Central memory CD8-positive, alpha-beta T cell (primary cell): ENCODE measurements around the gene ZP3.
"Not testable (repeated sequence)": the region's sequence is repeated elsewhere in the genome, so short reads cannot be mapped to it uniquely, and the experiment has no call there.

Source experiments
- ATAC-seq: fragments of 150-1000 bp; cut with Tn5 transposase; replicated peaks from 2 replicates; pipeline ENCODE4 v1.10.0; 2022; ENCODE audit warnings: mild to moderate bottlenecking, moderate FRiP score, moderate number of reproducible peaks; ENCODE audit not compliant: poor library complexity, severe bottlenecking; ENCODE audit errors: extremely low read depth
- DNase-seq, 2 donors: peaks; one replicate each; pipeline ENCODE4 v3.0.0; 2021; ENCODE audit warnings: low spot score in 2 of 2
- H3K27ac Mint-ChIP-seq: one replicate; pipeline ENCODE4 v1.8.0; 2022; ENCODE audit warnings: low read depth, mild to moderate bottlenecking, moderate library complexity, mixed read lengths
- H3K27me3 Mint-ChIP-seq: one replicate; pipeline ENCODE4 v1.8.0; 2022; ENCODE audit warnings: mixed read lengths
- H3K36me3 Mint-ChIP-seq: one replicate; pipeline ENCODE4 v1.8.0; 2022; ENCODE audit warnings: mild to moderate bottlenecking, moderate library complexity, mixed read lengths; ENCODE audit not compliant: insufficient read depth
- H3K4me1 Mint-ChIP-seq: one replicate; pipeline ENCODE4 v1.8.0; 2022; ENCODE audit warnings: mixed read lengths
- H3K4me3 Mint-ChIP-seq: one replicate; pipeline ENCODE4 v1.8.0; 2022; ENCODE audit warnings: mild to moderate bottlenecking, moderate library complexity, mixed read lengths
- H3K9me3 Mint-ChIP-seq: one replicate; pipeline ENCODE4 v1.8.0; 2022; ENCODE audit warnings: mixed read lengths

ZP3 gene

GRCh38 chr7:76411626-76412025 is 13.1 kb upstream of the ZP3 start:
- Mint-ChIP-seq H3K9me3 (no peaks in the 10 kb centered on the region), H3K27ac (no peak overlapping the region), H3K4me3 (no peak overlapping the region), H3K36me3 (peaks cover 2% of the 10 kb centered on the region), H3K4me1 (no peaks in the 10 kb centered on the region), H3K27me3 (no peaks in the 10 kb centered on the region)
- ATAC-seq (no peak), DNase-seq (no peak)

GRCh38 chr7:76412249-76412648 is 12.5 kb upstream of the ZP3 start:
- H3K9me3 Mint-ChIP-seq, result no peaks in the 10 kb centered on the region
- no peak overlapping the region for H3K4me3 Mint-ChIP-seq
- no peaks in the 10 kb centered on the region for H3K4me1 Mint-ChIP-seq
- ATAC-seq (no peak), DNase-seq (no peak)
- peaks cover 2% of the 10 kb centered on the region for H3K36me3 Mint-ChIP-seq
- H3K27me3 Mint-ChIP-seq, result no peaks in the 10 kb centered on the region
- H3K27ac Mint-ChIP-seq, result no peak overlapping the region

DNA sequence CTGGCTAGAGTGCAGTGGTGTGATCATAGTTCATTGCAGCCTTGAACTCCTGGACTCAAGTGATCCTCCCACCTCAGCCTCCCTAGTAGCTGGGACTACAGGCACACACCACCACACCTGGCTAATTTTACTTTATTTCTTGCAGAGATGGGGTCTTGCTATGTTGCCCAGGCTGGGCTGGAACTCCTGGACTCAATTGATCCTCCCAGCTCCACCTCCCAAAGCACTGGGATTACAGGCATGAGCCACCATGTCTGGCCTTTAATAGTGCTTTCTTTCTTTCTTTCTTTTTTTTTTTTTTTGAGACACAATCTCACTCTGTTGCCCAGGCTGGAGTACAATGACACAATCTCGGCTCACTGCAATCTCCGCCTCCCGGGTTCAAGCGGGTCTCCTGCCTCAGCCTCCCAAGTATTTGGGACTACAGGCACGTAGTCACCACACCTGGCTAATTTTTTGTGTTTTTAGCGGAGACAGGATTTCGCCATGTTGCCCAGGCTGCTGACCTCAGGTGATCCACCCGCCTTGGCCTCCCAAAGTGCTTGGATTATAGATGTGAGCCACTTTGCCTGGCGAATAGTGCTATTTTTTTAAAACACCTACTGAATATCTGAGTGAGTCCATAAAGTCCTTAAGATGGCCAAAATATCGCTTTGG is 7.0 kb upstream of the ZP3 start:
- not testable (repeated sequence) for H3K27ac Mint-ChIP-seq

GRCh38 chr7:76421097-76421496 is 3.7 kb upstream of the ZP3 start:
- H3K9me3 Mint-ChIP-seq, DNase-seq, H3K4me3 Mint-ChIP-seq, H3K27ac Mint-ChIP-seq, ATAC-seq, H3K36me3 Mint-ChIP-seq: not testable (repeated sequence)
- Mint-ChIP-seq H3K4me1 (peaks cover 19% of the 10 kb centered on the region), H3K27me3 (peaks cover 14% of the 10 kb centered on the region)

More for the DNA sequence above, 7.0 kb upstream of the ZP3 start:
- not testable (repeated sequence) for H3K4me1 Mint-ChIP-seq, H3K4me3 Mint-ChIP-seq, DNase-seq, ATAC-seq, H3K36me3 Mint-ChIP-seq, H3K9me3 Mint-ChIP-seq, H3K27me3 Mint-ChIP-seq

- H3K36me3 Mint-ChIP-seq, result peaks cover 3% of the 10 kb centered on the region
- DNase-seq (no peak), ATAC-seq (no peak)
- H3K9me3 Mint-ChIP-seq, result no peaks in the 10 kb centered on the region
- H3K4me1 Mint-ChIP-seq, result peaks cover 19% of the 10 kb centered on the region
- H3K27ac Mint-ChIP-seq, result no peak overlapping the region
- H3K27me3 Mint-ChIP-seq, result peaks cover 14% of the 10 kb centered on the region
- no peak overlapping the region for H3K4me3 Mint-ChIP-seq
Measured at GRCh38 chr7:76423666-76424412, 911 bp upstream of the ZP3 start.

DNA sequence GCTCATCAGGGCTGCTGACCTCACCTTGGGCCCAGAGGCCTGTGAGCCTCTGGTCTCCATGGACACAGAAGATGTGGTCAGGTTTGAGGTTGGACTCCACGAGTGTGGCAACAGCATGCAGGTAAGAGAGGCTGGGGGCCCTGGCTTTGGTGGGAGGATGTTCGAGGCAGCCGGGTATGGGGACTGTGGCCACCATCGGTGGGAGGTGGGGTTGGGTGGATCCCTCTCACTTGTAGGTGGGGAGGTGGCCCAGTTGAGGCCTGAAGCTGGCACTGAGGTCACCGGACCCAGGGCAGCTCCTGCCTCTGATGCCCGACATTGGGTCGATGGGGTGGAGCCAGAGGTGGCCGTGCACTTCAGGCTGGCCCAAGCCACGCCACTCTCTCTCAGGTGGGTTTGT is 406 bp downstream of the ZP3 start:
- Mint-ChIP-seq H3K9me3 (no peaks in the 10 kb centered on the region), H3K4me1 (peaks cover 19% of the 10 kb centered on the region), H3K4me3 (no peak overlapping the region), H3K36me3 (peaks cover 3% of the 10 kb centered on the region), H3K27me3 (peaks cover 14% of the 10 kb centered on the region), H3K27ac (peak overlapping the region; percentile 38)
- ATAC-seq, result no peak
- DNase-seq, result no peak

- not testable (repeated sequence) for ATAC-seq, H3K27ac Mint-ChIP-seq, H3K9me3 Mint-ChIP-seq, H3K36me3 Mint-ChIP-seq, H3K4me3 Mint-ChIP-seq, DNase-seq
- peaks cover 14% of the 10 kb centered on the region for H3K27me3 Mint-ChIP-seq
- H3K4me1 Mint-ChIP-seq, result peaks cover 19% of the 10 kb centered on the region
Measured at GRCh38 chr7:76425558-76425957, 808 bp downstream of the ZP3 start.

DNA sequence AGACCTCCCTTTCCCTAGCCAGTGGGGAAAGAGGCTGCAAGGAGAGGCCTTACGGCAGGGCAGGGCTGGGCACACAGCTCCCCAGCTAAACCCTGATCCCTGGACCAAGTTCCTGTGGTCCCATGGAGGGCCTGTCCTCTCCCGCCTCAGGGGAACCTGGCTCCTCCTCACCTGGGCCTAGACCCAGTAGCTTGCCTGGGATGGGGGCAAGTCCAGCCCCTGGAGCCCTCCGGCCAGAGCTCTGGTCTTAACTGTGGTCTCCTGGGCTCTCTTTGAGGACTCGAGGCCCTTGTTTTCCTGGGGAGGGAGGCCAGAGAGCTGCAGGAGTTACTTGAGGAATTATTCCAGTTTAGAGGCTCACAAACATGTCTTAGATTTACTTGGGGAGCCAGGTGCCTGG is 1.5 kb downstream of the ZP3 start:
- Mint-ChIP-seq H3K4me3 (no peak overlapping the region), H3K4me1 (peaks cover 19% of the 10 kb centered on the region)
- ATAC-seq, result no peak

DNA sequence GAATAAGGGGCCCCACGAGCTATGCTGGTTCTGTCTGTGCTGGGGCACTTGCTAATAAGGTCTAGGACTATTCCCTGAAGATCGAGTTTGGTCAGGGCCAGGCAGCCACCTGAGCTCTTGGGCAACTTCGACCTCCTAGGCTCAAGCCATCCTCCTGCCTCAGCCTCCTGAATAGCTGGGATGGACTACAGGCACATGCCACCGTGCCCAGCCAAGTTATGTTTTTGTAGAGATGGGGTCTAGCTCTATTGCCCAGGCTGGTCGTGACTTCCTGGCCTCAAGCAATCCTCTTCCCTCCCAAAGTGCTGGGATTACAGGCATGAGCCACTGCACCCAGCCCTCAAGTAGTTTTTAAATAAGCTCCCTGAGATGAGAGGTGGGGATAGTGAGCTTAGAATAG is 2.9 kb downstream of the ZP3 start:
- H3K36me3 Mint-ChIP-seq, result peaks cover 4% of the 10 kb centered on the region
- no peak for ATAC-seq

More for the DNA sequence above, 1.5 kb downstream of the ZP3 start:
- peaks cover 14% of the 10 kb centered on the region for H3K27me3 Mint-ChIP-seq
- no peak overlapping the region for H3K27ac Mint-ChIP-seq
- no peaks in the 10 kb centered on the region for H3K9me3 Mint-ChIP-seq
- peaks cover 6% of the 10 kb centered on the region for H3K36me3 Mint-ChIP-seq
- no peak for DNase-seq

GRCh38 chr7:76428149-76428823 is 3.5 kb downstream of the ZP3 start:
- DNase-seq (no peak), ATAC-seq (no peak)
- Mint-ChIP-seq H3K4me3 (no peak overlapping the region), H3K9me3 (no peaks in the 10 kb centered on the region), H3K27me3 (peaks cover 5% of the 10 kb centered on the region), H3K27ac (no peak overlapping the region), H3K4me1 (peaks cover 14% of the 10 kb centered on the region), H3K36me3 (peaks cover 4% of the 10 kb centered on the region)

More for the DNA sequence above, 2.9 kb downstream of the ZP3 start:
- peaks cover 12% of the 10 kb centered on the region for H3K27me3 Mint-ChIP-seq
- no peak for DNase-seq
- no peaks in the 10 kb centered on the region for H3K9me3 Mint-ChIP-seq
- no peak overlapping the region for H3K4me3 Mint-ChIP-seq
- no peak overlapping the region for H3K27ac Mint-ChIP-seq
- peaks cover 19% of the 10 kb centered on the region for H3K4me1 Mint-ChIP-seq

- Mint-ChIP-seq H3K27me3 (no peaks in the 10 kb centered on the region), H3K9me3 (no peaks in the 10 kb centered on the region), H3K36me3 (peaks cover 2% of the 10 kb centered on the region), H3K4me1 (peaks cover 11% of the 10 kb centered on the region), H3K4me3 (no peak overlapping the region), H3K27ac (no peak overlapping the region)
- ATAC-seq (no peak), DNase-seq (no peak)
Measured at GRCh38 chr7:76428868-76429805, 4.4 kb downstream of the ZP3 start.

- no peak overlapping the region for H3K4me3 Mint-ChIP-seq
Measured at GRCh38 chr7:76430211-76430610, 5.5 kb downstream of the ZP3 start.

More at GRCh38 chr7:76430211-76430610, 5.5 kb downstream of the ZP3 start:
- Mint-ChIP-seq H3K27me3 (no peaks in the 10 kb centered on the region), H3K9me3 (no peaks in the 10 kb centered on the region), H3K36me3 (peaks cover 5% of the 10 kb centered on the region), H3K4me1 (peaks cover under 1% of the 10 kb centered on the region), H3K27ac (no peak overlapping the region)
- no peak for ATAC-seq
- DNase-seq, result no peak
